GM21360 (cell line): Measurements from ENCODE around the gene KRTAP2-2.
"Not testable (repeated sequence)": the region's sequence is repeated elsewhere in the genome, so short reads cannot be mapped to it uniquely, and the experiment has no call there.

Source experiments
- ATAC-seq: cut with Tn5 transposase; IDR thresholded peaks from one replicate; pipeline ENCODE4 v1.9.1; 2021; ENCODE audit warnings: mild to moderate bottlenecking, moderate library complexity; ENCODE audit not compliant: unreplicated experiment

KRTAP2-2 gene, protein sequence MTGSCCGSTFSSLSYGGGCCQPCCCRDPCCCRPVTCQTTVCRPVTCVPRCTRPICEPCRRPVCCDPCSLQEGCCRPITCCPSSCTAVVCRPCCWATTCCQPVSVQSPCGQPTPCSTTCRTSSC

DNA sequence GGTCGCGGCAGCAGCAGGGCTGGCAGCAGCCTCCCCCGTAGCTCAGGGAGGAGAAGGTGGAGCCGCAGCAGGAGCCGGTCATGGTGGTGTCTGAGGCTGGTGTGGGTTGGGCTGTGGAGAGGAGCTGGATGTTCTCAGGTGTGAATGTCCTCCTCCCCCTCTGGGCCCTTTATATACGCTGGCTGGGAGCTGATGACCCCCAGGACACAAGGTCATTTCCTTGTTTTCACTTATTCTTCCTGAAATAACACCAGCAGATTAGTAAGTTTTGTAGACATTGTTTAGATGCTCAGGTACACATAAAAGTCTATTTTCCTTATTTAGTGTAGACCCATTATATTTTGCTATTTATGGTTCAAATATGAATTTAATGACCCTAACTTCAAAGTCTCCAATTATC is at the start of gene KRTAP2-2:
Gene KRTAP2-2 (minus strand): TSS at position 101 of the 400 bp plus-strand sequence. CDS start 19 bp downstream, at position 82.
- not testable (repeated sequence) for ATAC-seq

DNA sequence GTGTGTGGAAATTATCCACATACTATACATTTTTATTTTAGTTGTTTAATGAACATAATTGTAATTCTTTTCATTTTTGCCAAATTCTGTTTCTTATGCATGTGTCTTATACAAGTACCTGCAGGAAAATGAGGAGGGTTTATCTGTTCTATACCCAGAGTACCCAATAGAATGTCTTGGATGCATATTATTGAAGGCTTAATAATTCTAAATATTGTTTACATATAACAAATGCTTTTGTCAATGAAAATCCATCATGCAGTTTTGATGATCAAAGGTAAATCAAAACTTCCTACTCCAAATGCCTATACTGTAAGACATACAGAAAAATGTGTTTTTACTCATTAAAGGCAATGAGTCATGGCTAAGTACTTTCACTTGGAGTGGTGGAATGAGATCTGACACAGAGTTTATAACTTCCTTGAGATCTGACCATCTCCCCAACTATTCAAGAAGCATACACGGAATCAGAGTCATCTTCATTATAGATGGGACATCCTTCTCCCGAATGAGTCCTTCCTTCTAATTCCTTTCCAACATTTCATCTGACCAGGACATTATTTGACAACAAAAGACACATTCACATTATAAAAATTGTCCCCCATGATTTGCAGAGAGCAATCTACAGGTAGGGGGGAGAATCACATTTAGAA is 49.5 kb upstream of the KRTAP2-2 start:
- ATAC-seq = not testable (repeated sequence)

DNA sequence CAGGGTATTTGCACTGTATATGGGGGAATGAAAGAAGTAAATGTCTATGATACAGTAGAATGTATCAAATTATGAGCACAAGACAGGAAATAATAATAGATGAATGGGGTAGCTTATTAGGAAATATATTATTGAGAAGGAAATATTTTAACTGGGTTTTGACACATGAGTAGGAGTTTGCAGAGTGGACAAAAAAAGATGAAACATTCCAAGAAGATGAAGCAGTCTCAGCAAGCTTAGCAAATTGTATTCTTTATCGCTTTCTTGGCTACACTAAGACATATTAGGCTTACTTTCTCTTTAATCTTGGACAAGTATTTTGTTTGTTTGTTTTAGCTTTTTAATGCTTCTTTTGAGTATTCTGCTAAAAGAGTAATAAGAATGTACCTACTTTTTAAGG is 48.9 kb upstream of the KRTAP2-2 start:
- no peak for ATAC-seq

DNA sequence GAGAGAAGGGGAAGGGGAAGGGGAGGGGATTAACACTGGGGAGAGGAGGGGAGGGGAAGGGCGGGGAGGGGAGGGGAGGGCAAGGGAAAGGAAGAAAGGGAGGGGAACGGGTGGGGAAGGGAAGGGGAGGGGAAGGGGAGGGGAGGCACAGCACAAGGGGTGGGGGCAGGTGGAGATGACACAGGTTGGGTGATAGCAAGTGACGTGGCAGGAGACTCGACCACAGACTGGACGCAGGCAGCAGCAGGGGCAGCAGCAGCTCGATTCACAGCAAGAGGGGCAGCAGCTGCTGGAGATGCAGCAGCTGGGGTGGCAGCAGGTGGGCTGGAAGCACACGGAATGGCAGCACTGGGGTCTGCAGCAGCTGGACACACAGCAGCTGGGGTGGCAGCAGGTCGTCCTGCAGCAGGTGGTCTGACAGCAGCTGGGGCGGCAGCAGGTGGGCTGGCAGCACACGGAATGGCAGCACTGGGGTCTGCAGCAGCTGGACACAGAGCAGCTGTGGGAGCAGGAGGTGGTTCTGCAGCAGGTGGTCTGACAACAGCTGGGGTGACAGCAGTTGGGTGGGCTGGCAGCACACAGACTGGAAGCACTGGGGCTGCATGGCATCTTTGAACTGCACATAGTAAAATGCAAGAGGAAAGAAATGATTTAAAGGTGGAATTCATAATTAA is 46.7 kb upstream of the KRTAP2-2 start, which contains the start of gene KRTAP4-16:
Gene KRTAP4-16 (minus strand): TSS at position 624 of the 674 bp plus-strand sequence. CDS start 0 bp downstream, at position 624.
- no peak for ATAC-seq

DNA sequence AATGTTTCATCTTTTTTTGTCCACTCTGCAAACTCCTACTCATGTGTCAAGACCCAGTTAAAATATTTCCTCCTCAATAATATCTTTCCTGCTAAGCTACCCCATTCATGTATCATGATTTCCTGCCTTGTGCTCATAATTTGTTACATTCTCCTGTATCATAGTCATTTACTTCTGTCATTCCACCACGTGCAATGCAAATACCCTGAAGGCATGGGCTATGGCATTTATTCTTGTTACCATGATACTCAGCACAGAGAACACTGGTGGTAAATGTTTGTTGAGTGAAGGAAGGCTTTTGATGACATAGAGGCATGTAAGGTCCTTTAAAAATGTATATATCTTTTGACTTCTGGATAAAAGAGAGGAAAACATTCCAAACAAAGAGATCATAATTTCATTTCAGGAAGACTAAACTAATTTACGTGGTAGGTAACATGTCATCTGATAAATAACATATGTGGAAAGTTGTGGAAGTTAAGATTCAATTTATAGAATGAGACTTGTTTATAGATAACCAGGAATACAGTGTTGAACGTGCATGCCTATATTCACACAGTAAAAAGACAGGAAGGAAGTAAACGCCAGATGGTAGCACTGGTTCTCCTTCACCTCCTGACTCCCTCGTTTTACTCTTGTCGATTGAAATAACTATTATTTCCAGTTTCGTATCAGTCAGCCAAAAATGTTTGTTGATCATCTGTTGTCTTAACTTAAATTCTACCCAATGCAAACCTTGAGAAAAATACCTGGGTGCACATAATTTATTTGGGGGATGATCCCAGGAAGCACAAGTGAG is 44.9 kb upstream of the KRTAP2-2 start:
- not testable (repeated sequence) for ATAC-seq

DNA sequence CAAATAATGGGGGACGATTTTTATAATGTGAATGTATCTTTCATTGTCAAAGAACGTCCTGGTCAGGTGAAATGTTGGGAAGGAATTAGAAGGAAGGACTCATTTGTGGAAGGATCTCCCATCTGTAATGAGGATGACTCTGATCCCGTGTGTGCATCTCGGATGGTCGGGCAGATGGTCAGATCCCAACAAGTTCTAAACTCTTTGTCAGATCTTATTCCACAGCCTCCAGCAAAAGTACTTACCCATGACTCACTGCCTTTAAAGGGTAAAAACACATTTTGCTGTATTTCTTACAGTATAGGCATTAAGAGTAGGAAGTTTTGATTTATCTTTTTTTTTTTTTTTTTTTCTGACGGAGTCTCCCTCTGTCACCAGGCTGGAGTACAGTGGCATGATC is 43.5 kb upstream of the KRTAP2-2 start:
- ATAC-seq = no peak

DNA sequence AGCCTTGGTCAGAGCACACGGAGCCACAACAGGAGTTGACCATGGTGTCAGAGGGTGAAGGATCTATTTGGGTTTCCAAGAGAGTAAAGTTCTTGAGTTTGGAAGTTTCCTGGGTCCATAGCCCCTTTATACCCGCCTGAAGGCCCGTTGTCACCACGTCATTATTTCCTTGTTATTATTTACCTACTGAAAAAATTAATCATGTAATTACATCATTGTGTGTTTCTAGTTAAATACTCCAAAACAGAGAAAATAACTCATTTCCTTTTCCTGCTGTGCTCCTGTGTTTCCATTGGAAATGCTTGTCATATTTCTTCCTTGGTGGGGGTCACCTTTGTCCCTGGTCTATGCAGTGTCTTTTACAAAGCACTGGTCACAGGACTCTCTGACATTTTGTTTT is 43.0 kb upstream of the KRTAP2-2 start, which contains the start of gene KRTAP4-8:
Gene KRTAP4-8 (minus strand): TSS at position 101 of the 400 bp plus-strand sequence. CDS start 58 bp downstream, at position 43.
- no peak for ATAC-seq

DNA sequence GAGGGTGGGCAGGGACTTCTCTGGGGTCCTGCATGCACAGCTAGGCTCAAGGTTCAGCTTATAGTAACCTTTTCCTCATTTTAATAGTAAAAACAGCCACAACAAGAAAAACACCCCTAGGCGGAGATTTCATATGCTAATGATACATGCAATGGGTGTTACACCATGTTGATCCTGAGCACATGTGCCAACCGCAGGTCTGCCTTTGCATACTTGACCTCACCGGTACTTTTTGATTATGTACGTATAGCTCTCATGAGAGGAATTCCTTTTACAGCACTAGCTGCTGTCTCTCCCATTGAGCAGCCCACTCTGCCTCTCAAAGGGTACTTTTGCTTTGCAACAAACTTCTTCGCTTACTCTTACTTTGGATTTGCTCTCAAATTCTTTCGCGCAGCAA is 41.0 kb upstream of the KRTAP2-2 start:
- no peak for ATAC-seq

DNA sequence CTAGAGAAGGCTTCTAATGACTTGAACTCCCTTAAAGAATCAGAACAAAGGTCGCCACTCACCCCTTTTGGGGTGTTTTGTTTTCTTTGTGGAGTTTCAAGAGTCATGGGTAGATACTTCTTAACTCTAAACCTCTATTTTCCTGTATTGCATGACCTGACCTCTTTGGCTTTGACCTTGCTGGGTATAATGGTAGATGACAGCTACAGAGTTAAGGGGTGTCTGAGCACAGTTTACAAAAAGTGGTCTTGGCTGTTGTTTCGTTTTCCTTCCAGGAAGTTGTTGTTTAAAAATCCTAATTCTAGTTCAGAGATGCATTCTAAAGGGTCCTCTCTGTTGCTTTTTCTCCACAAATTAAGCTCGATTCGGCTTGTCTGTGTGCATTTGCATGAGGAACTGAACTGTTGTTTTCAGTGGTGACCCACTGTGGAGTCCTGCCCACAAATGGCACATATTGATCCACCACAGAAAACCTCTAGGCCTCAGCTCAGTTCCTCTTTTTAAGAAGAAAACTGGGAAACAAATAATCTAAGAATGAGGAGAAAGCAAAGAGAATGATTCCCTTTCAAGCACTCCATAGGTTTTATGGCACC is 33.8 kb upstream of the KRTAP2-2 start:
- not testable (repeated sequence) for ATAC-seq

DNA sequence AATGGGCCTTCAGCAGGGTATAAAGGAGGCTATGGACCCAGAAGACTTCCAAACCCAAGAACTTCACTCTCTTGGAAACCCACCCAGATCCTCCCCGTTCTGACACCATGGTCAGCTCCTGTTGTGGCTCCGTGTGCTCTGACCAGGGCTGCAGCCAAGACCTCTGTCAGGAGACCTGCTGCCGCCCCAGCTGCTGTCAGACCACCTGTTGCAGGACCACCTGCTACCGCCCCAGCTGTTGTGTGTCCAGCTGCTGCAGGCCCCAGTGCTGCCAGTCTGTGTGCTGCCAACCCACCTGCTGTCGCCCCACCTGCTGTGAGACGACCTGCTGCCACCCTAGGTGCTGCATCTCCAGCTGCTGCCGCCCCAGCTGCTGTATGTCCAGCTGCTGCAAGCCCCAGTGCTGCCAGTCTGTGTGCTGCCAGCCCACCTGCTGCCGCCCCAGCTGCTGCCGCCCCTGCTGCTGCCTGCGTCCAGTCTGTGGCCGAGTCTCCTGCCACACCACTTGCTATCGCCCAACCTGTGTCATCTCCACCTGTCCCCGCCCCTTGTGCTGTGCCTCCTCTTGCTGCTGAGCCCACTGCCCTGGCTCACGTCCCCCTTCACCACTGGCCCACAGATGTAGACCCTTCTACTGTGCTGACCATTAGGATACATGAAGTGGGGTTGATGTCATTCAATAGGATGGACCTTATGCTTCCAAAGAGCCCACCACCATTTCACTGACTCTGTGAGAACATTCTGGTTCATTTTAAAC is 29.2 kb upstream of the KRTAP2-2 start, which contains the start of gene KRTAP4-7:
Gene KRTAP4-7 (plus strand): TSS at position 51 of the 757 bp plus-strand sequence. CDS start 57 bp downstream, at position 108.
- not testable (repeated sequence) for ATAC-seq

DNA sequence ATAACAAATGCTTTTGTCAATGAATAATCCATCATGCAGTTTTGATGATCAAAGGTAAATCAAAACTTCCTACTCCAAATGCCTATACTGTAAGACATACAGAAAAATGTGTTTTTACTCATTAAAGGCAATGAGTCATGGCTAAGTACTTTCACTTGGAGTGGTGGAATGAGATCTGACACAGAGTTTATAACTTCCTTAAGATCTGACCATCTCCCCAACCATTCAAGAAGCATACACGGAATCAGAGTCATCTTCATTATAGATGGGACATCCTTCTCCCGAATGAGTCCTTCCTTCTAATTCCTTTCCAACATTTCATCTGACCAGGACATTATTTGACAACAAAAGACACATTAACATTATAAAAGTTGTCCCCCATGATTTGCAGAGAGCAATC is 28.4 kb upstream of the KRTAP2-2 start:
- ATAC-seq = not testable (repeated sequence)

DNA sequence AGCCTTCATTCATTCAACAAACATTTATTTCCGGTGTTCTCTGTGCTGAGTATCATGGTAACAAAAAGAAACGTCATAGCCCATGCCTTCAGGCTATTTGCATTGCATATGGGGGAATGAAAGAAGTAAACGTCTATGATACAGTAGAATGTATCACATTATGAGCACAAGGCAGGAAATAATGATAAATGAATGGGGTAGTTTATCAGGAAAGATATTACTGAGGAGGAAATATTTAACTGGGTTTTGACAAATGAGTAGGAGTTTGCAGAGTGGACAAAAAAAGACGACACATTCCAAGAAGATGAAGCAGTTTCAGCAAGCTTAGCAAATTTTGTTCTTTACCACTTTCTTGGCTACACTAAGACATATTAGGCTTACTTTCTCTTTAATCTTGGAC is 27.6 kb upstream of the KRTAP2-2 start:
- ATAC-seq = no peak

DNA sequence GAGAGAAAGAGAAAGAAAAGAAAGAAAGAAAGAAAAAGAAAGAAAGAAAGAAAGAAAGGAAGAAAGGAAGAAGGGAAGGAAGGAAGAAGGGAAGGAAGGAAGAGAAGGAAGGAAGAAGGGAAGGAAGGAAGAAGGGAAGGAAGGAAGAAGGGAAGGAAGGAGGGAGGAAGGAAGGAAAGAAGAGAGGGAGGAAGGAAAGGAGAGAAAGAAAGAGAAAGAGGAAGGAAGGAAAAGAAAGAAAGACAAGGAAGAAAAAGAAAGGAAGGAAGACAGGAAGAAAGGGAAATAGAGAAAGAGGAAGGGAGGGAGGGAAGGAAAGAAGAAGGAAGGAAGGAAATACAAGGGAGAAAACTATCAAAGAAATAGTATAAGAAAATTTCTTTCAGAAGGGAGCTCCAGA is 21.8 kb upstream of the KRTAP2-2 start:
- no peak for ATAC-seq

DNA sequence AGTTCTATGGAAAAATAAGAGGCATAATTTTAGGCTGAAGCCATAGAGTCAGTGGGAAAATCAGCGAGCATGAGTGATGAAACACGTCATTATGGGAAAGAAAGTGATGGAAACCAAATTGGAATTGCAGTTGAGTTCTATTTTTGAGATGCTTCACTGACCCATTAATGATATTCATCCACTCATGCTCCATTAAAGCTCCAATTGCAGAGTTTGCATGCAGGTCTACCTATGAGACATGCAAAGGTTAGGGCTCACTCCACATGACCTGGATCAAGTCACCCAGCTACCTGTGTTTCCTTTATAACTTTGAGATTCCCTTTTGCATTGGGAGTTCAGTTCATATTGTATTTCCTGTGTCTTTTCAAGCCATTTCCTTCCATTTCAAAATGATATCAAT is 18.6 kb upstream of the KRTAP2-2 start:
- no peak for ATAC-seq

DNA sequence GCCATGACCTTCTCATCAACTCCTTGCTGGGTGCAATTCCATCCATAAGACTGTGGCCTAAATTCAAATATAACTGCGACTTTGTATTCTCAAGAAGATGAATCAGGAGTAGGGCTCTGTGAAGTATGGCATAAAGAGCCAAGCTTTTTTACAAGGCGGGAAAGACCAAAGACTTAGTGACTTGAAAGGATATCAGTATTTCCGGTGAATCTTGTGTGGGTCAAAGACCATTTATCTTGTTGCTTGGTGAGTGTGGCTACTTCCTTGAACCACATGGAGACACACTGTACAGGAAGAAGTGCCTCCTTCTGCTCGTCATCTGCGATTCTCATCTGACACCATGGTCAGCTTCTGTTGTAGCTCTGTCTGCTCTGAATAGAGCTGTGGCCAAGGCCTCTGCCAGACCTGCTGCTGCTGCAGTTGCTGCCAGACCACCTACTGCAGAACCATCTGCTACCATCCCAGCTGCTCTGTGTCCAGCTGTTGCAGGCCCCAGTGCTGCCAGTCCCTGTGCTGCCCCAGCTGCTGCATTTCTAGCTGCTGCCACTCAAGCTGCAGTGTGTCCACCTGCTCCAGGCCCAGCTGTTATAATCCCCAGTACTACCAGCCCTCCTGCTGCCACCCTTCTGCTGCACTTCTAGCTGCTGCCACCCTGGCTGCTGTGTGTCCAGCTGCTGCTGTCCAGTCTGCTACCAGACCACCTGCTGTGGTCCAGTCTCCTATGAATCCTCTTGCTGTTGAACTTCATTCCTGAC is 16.8 kb upstream of the KRTAP2-2 start:
- ATAC-seq = no peak

DNA sequence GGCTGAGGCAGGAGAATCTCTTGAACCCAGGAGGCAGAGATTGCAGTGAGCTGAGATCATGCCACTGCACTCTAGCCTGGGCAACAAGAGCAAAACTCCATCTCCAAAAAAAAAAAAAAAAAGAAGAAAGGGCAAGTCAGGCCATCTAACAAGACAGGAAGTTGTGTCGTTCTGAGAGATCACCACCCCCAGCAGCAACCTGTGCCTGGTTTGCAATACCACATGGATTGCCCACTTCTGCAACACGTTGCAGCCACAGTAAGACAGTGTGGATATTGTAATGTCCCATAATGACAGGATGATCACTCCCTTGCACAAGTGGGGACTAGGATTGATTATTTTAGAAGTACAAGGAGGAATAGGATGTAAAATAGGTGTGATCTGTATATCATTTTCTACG is 14.0 kb upstream of the KRTAP2-2 start:
- ATAC-seq = no peak

DNA sequence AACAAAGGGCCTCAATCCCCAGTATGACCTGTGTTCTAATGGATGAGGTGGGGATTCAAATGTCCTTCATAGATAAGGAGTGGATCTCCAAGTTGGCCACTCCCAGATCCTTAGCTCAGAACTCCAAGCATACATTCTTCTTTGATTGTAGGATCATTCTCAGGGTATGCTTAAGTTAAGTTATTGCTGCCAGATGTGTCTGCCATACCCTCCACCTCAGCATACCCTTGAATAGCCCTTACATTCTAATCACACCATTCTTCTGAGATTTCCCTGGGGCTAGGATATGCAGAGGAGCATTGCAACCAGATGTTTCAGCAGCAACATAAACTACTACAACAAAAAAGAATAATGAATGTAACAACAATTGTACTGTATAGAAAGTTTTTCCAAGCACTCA is 12.3 kb upstream of the KRTAP2-2 start:
- no peak for ATAC-seq

DNA sequence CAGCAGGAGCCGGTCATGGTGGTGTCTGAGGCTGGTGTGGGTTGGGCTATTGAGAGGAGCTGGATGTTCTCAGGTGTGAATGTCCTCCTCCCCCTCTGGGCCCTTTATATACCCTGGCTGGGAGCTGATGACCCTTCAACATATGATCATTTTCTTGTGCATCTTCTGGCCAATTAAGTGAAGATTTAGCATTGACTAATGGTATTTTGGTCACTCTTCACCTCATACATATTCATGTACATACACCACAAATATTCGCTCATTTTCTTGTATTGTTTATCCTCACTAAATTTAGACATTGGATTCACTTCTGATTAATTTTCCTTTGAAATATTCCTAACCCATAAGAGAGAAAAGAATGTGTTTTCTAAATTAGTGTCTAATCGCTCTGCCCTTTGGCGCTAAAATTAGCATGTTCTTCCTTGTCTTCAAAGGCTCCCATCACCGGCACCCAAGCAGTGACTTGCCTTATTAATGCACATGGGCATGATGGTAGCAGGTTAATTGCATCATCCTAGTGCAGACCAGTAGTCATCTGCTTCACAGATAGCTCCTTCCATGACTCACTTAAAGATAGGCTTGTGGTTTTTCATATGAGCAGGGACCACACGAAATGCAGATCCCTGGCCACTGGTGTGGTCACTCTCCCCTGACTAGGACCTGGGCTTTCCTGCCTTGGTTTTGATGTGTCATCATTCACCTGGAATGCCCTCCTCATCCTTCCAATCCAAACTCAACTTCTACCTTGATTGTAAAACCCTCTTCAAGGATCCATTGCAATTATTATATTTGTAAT is 11.0 kb upstream of the KRTAP2-2 start, which contains the start of gene KRTAP2-4:
Gene KRTAP2-4 (minus strand): TSS at position 51 of the 796 bp plus-strand sequence. CDS start 34 bp downstream, at position 17.
- ATAC-seq = no peak
